HG02970 (cell line): ENCODE results near the gene MPV17.
"Not testable (repeated sequence)": the region's sequence is repeated elsewhere in the genome, so short reads cannot be mapped to it uniquely, and the experiment has no call there.

Experiments
- ATAC-seq: cut with Tn5 transposase; IDR thresholded peaks from one replicate; pipeline ENCODE4 v1.9.1; 2021; ENCODE audit warnings: mild to moderate bottlenecking, moderate library complexity, moderate number of reproducible peaks; ENCODE audit not compliant: unreplicated experiment, low FRiP score

The MPV17 gene

DNA sequence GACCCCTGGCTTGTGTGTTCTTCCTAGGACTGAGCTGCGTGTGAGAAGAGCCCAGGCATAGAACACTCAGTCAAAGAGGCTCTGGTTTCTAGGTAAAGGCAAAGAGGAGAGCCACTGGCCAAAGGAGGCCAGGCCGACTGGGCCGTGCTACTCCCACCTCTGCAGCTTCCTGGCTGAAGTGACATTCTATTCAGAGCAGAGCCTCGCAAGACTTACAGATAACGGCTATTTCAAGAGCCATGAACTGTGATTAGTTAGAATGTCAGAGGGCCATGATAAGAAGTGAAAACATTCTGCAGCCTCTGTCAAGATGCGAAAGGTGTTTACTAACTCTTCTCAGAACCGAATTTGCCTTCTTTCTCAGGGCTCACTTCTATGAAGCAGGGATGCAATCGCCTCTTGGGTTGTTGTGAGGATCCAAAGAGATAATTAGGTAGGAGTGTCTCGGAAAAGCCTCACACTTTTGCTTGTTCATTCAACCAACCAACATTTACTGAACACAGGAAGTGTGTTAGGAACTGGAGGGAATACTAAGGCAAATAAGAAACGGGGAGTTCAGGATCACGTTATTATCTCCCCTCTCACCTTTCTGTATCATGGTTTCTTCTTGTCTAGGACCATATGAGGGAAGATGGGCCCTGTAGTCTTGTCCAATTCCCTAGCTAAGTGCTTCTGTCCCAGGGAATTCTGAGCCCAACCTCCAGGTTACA lies 51.1 kb downstream of the MPV17 start:
- no peak for ATAC-seq

DNA sequence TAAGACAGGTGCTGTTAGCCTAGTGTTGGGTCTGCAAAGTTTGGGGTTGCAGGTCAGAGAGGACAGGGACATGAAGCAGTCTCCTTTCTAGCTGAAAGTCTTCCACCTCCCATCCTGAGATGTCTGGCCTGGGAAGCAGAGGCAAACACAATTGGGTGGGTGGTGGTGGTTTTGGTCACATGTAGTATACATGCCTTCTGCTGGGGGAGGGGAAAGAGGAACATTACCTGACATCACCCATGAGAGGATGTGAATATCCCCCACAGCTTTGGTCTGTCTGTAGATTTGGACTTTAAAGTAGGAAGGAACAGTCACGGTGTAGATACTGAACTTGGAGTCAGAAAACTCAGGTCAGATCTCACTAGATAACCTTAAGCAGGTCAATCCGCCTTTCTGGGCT lies 52.2 kb downstream of the MPV17 start:
- no peak for ATAC-seq

DNA sequence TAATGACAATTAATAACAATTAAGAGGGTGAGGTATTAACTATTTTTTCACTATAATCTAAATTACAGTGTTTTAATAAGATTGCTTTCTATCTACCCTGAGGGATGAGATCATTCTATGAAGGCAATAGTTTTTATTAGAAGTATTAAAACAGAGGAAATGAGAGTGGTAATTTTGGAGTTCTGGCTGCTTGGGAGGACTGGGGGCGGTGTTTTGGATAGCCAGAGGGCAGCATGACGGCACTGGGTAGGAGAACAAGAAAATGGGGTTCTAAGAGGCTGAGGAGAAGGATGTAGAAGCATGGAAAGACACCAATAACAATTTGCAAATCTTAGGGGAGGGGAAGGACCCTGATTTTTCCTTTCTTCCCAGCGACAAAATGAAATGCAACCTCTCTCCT lies 52.8 kb downstream of the MPV17 start:
- no peak for ATAC-seq

- not testable (repeated sequence) for ATAC-seq
These were observed 54.6 kb downstream of the MPV17 start for GRCh38 chr2:27268296-27268695.

DNA sequence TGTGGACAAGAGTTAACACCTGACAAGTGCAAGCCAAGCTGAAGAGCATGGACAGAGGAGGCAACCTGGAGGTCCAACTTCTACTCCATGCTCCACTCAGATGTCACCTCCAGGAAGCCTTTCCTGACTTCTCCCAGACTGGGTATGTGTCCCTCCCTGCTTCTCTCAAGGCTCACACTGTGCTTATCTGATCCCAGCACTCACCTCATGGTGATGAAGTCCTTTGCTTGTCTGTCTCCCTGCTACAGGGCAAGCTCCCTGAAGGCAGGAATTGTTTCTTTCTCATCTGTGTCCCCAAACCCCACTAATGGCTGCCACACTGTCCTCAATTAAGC lies 57.4 kb downstream of the MPV17 start:
- ATAC-seq, result no peak

DNA sequence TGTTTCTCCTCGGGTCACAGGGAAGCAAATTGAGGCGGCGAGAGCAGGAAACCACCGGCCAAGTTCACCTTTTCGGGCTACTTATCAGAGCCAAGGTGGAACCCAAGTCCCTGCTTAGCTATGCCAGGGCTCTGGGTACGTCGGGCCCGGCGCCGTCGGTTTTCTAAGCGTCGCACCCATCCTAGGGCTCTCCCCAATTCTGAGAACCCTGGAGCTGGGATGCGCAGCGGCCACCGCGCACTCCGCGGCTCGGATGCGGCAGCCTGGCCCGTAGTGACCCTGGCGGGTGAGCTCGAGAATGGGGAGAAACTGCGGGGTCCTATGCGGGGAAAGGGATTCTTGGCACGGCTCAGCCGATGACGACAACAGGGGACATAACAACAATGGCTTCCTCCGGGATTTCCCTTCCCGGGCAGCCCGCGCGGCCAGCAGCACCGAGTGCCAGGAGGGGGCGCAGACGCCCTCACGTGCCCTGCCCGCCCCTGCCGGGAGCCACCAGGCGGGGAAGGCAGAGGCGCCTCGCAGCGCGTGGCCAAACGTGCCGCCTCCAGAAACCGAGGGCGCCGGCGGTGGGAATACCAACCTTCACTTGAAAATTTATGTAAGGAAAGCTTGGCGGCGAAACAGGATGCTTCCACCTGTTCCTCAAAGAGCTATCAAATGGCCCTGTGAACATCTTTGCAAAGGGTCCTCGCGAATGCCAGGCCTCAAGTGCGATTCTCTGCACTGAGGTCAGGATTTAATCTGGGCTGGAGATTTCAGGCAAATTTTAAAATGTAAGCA lies 58.0 kb downstream of the MPV17 start:
- no peak for ATAC-seq

DNA sequence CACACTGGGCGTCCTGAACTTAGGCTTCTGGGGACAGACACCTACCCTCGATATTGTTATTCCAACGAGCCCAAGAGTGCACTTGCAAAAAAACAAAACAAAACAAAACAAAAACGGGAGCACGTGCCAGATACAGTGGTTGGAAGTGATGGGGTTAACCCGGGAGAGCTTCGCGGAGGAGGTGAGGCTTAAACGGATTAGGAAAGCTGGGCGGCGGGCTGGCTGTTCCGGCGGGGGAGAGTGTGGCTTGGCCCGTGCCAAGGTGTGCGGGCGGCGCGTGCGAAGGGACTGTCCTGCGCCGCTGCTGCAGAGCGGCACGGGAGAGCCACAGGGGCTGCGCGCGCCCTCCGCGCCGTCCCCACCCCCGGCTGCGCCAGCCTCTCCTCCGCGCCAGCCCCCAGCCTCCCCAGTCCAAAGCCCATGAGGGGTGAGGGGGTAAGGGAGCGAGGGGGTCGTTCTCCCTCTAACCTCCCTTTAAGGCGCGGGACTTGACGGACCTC lies 58.6 kb downstream of the MPV17 start:
- no peak for ATAC-seq

DNA sequence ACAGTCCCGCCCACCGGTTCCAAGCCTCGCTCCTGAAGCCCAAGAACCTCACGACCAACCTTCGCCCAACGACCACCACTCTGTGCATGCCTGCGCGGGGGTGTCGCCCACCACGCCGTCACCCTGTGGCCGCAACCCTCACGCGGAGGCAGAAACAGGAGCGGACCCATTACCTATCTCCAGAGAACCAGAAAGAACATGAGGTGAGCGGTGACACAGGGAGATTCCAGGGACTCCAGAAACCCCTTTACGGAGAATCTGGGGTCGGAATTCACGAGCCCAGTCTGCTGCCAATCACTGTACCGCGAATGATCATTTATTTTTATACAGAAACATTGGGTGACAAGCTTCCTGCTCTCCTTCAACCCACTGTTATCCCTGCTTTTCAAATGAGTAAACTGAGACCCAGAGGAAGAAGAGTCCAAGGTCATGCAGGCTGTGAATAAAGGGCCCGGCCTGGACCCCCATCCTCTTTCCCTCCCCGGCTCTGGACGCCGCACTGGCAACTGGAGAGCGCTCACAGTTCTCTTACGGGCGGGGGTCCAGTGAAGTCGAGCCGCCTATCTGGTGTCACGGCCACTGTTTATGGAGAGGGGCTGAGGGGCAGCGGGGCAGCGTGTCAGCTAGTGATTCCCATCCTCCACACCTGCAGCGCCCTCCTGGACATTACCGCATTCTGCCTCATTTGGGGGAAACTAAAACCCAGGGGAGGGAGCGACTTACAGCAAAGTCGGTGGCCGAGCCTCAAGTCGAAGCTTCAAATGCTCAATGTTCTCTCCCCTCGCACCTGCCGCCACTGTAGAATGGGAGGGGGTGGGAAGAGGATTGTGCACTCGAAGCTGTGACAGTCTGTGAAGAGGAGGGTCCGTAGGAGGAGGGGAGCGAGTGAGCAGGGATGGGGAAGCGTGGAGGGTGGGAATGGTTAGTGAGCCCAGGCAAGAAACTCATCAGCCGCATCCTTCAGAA lies 59.3 kb downstream of the MPV17 start:
- ATAC-seq, result no peak

- ATAC-seq, result no peak
These were observed 60.3 kb downstream of the MPV17 start, which contains the start of gene SLC30A3 for GRCh38 chr2:27262379-27263286. Gene SLC30A3, minus strand, starts transcription at chr2:27263047. Its CDS starts 141 bp downstream, at chr2:27262906.

GRCh38 chr2:27261926-27262298 lies 61.0 kb downstream of the MPV17 start:
- no peak for ATAC-seq

- no peak for ATAC-seq
These were observed 61.5 kb downstream of the MPV17 start for GRCh38 chr2:27261241-27261925.
